Measurements from ENCODE around the gene CMA1. TPM values are rescaled to one million over a fixed set of nuclear protein-coding genes. Genes with fewer than 3 reads are reported as not detected.
"Not testable (repeated sequence)": the region's sequence is repeated elsewhere in the genome, so short reads cannot be mapped to it uniquely, and the experiment has no call there.

CMA1 gene
- total RNA-seq, 1 experiment from 2014 or later, result not detected

DNA sequence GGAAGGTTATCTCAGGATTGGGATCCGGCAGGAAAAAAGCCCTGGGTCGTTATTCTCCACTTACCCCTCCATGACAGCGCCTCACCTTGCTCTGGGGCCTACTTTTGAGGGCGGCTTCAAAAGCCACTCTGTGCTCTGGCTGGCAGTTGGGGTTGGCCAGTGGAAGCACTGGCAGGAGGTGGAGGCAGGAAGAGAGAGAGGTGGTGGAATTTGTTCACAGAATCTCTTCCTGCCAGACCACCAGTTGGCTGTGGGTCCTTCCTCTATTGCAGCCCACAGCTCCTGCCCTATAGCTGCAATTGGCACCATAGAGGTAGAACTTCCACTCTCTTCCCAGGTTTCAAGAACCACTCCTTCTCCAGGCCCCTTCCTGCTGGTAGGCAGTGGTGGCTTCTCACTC, 32.8 kb downstream of the CMA1 start:
- DNase-seq, result no peak
- Histone ChIP-seq H3K9me3 (no peaks in the 10 kb centered on the region), H3K4me3 (ENCODE audit: low read depth, low read length) (no peak overlapping the region), H3K36me3 (ENCODE audit: control insufficient read depth, insufficient read depth, low read length) (no peaks in the 10 kb centered on the region), H3K27me3 (replicated peaks; ENCODE audit: control insufficient read depth, insufficient read depth, low read length) (no peaks in the 10 kb centered on the region), H3K4me1 (no peaks in the 10 kb centered on the region)
- Mint-ChIP-seq H3K36me3 (ENCODE audit: insufficient read depth, unreplicated experiment) (no peaks in the 10 kb centered on the region), H3K4me3 (ENCODE audit: unreplicated experiment) (no peak overlapping the region), H3K9me3 (ENCODE audit: unreplicated experiment) (no peaks in the 10 kb centered on the region), H3K27ac (ENCODE audit: unreplicated experiment) (no peak overlapping the region), H3K27me3 (ENCODE audit: insufficient read depth, unreplicated experiment) (no peaks in the 10 kb centered on the region), H3K4me1 (ENCODE audit: low read depth, unreplicated experiment) (no peaks in the 10 kb centered on the region)
- TF ChIP-seq, protein P1, sequence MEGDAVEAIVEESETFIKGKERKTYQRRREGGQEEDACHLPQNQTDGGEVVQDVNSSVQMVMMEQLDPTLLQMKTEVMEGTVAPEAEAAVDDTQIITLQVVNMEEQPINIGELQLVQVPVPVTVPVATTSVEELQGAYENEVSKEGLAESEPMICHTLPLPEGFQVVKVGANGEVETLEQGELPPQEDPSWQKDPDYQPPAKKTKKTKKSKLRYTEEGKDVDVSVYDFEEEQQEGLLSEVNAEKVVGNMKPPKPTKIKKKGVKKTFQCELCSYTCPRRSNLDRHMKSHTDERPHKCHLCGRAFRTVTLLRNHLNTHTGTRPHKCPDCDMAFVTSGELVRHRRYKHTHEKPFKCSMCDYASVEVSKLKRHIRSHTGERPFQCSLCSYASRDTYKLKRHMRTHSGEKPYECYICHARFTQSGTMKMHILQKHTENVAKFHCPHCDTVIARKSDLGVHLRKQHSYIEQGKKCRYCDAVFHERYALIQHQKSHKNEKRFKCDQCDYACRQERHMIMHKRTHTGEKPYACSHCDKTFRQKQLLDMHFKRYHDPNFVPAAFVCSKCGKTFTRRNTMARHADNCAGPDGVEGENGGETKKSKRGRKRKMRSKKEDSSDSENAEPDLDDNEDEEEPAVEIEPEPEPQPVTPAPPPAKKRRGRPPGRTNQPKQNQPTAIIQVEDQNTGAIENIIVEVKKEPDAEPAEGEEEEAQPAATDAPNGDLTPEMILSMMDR (IDR thresholded peaks at IDR 0.05; ENCODE audit: insufficient read depth in 1 of 2, low read depth in 1 of 2, low read length in 1 of 2, severe bottlenecking in 1 of 2, unreplicated experiment in 1 of 2), result no peak
- intact Hi-C loops (cut with micrococcal nuclease; ENCODE audit: unreplicated experiment), result no loop called here
- ChIA-PET POLR2A (no interaction called here), CTCF (no interaction called here)
- no TSS peak for BruUV-seq (replicated peaks)

DNA sequence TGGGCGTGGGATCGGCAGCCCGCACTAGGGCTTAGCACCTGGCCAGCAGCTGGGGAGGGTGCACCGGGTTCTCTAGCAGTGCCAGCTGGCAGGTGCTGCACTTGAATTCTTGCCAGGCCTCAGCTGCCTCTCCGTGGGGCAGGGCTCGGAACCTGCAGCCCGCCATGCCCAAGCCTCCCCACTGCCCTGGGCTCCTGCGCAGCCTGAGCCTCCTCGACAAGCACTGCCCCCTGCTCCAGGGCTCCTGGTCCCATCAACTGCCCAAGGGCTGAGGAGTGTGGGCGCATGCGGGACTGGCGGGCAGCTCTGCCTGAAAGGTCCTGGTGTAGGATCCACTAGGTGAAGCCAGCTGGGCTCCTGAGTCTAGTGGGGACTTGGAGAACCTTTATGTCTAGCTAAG, 34.9 kb downstream of the CMA1 start:
- H3K36me3 Mint-ChIP-seq (ENCODE audit: insufficient read depth, unreplicated experiment), result no peaks in the 10 kb centered on the region
- no peaks in the 10 kb centered on the region for H3K9me3 Mint-ChIP-seq (ENCODE audit: unreplicated experiment)
- BruUV-seq (replicated peaks), result no TSS peak
- Histone ChIP-seq H3K4me3 (ENCODE audit: low read depth, low read length) (no peak overlapping the region), H3K36me3 (ENCODE audit: control insufficient read depth, insufficient read depth, low read length) (no peaks in the 10 kb centered on the region), H3K9me3 (no peaks in the 10 kb centered on the region), H3K4me1 (no peaks in the 10 kb centered on the region), H3K27me3 (replicated peaks; ENCODE audit: control insufficient read depth, insufficient read depth, low read length) (no peaks in the 10 kb centered on the region)
- no peaks in the 10 kb centered on the region for H3K27me3 Mint-ChIP-seq (ENCODE audit: insufficient read depth, unreplicated experiment)
- ChIA-PET CTCF (no interaction called here), POLR2A (no interaction called here)
- no peak for DNase-seq
- no peak overlapping the region for H3K4me3 Mint-ChIP-seq (ENCODE audit: unreplicated experiment)
- no peaks in the 10 kb centered on the region for H3K4me1 Mint-ChIP-seq (ENCODE audit: low read depth, unreplicated experiment)
- H3K27ac Mint-ChIP-seq (ENCODE audit: unreplicated experiment), result no peak overlapping the region
- intact Hi-C loops (cut with micrococcal nuclease; ENCODE audit: unreplicated experiment), result no loop called here
- TF ChIP-seq, protein P1 (IDR thresholded peaks at IDR 0.05; ENCODE audit: insufficient read depth in 1 of 2, low read depth in 1 of 2, low read length in 1 of 2, severe bottlenecking in 1 of 2, unreplicated experiment in 1 of 2), result no peak

DNA sequence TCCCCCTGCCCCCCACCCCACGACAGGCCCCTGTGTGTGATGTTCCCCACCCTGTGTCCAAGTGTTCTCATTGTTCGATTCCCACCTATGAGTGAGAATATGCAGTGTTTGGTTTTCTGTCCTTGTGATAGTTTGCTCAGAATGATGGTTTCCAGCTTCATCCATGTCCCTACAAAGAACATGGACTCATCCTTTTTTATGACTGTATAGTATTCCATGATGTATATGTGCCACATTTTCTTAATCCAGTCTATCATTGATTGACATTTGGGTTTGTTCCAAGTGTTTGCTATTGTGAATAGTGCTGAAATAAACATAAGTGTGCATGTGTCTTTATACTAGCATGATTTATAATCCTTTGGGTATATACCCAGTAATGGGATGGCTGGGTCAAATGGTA, 37.6 kb downstream of the CMA1 start:
- POLR2A ChIA-PET; BruUV-seq (replicated peaks); CTCF ChIA-PET: not testable (repeated sequence)

DNA sequence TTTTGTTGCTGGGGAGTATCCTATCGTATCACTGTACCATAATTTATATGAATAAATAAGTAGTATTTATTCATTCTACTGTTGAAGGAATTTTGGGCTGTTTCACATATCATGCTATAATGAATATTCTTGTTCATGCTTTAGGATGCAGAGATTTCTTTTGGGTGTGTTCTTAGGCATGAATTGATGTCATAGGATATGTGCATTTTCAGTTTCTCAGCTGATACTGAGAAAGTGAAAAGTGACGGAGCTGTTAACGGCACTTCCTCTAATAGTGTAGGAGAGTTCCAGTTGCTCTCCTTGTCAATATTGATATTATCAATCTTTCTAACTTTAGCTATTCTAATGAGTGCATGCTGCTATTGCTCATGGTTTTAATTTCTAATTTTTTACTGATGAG, 42.3 kb downstream of the CMA1 start:
- Histone ChIP-seq H3K27me3 (replicated peaks; ENCODE audit: control insufficient read depth, insufficient read depth, low read length) (no peaks in the 10 kb centered on the region), H3K36me3 (ENCODE audit: control insufficient read depth, insufficient read depth, low read length) (no peaks in the 10 kb centered on the region), H3K4me3 (ENCODE audit: low read depth, low read length) (no peak overlapping the region), H3K9me3 (no peaks in the 10 kb centered on the region), H3K4me1 (no peaks in the 10 kb centered on the region)
- BruUV-seq (replicated peaks), result no TSS peak
- TF ChIP-seq, protein P1 (IDR thresholded peaks at IDR 0.05; ENCODE audit: insufficient read depth in 1 of 2, low read depth in 1 of 2, low read length in 1 of 2, severe bottlenecking in 1 of 2, unreplicated experiment in 1 of 2), result no peak
- Mint-ChIP-seq H3K9me3 (ENCODE audit: unreplicated experiment) (no peaks in the 10 kb centered on the region), H3K4me3 (ENCODE audit: unreplicated experiment) (no peak overlapping the region), H3K27me3 (ENCODE audit: insufficient read depth, unreplicated experiment) (no peaks in the 10 kb centered on the region), H3K27ac (ENCODE audit: unreplicated experiment) (no peak overlapping the region), H3K36me3 (ENCODE audit: insufficient read depth, unreplicated experiment) (no peaks in the 10 kb centered on the region), H3K4me1 (ENCODE audit: low read depth, unreplicated experiment) (no peaks in the 10 kb centered on the region)
- POLR2A ChIA-PET, result no interaction called here
- no peak for DNase-seq
- intact Hi-C loops (cut with micrococcal nuclease; ENCODE audit: unreplicated experiment), result no loop called here
- CTCF ChIA-PET, result no interaction called here

More for the DNA sequence above, 37.6 kb downstream of the CMA1 start:
- H3K4me1 Mint-ChIP-seq (ENCODE audit: low read depth, unreplicated experiment); H3K4me3 ChIP-seq (ENCODE audit: low read depth, low read length); intact Hi-C loops (cut with micrococcal nuclease; ENCODE audit: unreplicated experiment); H3K27ac Mint-ChIP-seq (ENCODE audit: unreplicated experiment); H3K4me3 Mint-ChIP-seq (ENCODE audit: unreplicated experiment); H3K27me3 ChIP-seq (replicated peaks; ENCODE audit: control insufficient read depth, insufficient read depth, low read length); H3K9me3 ChIP-seq; H3K36me3 ChIP-seq (ENCODE audit: control insufficient read depth, insufficient read depth, low read length); H3K27me3 Mint-ChIP-seq (ENCODE audit: insufficient read depth, unreplicated experiment); H3K36me3 Mint-ChIP-seq (ENCODE audit: insufficient read depth, unreplicated experiment); DNase-seq; H3K9me3 Mint-ChIP-seq (ENCODE audit: unreplicated experiment); H3K4me1 ChIP-seq: not testable (repeated sequence)
